ENCODE results near the gene CD248.

Gene CD248

GRCh38 chr11:66318600-66318970, 1.7 kb upstream of the CD248 start:
- DNase-seq (ENCODE audit: low read depth), result no peak
- TF ChIP-seq CTCF (IDR thresholded peaks at IDR 0.05; ENCODE audit: low read length, missing control alignments), result no peak
- no peak overlapping the region for H3K4me3 ChIP-seq (replicated peaks; ENCODE audit: low read depth, low read length)

- peak; percentile 96 for DNase-seq (ENCODE audit: low read depth)
- TF ChIP-seq CTCF (IDR thresholded peaks at IDR 0.05; ENCODE audit: low read length, missing control alignments), result no peak
- H3K4me3 ChIP-seq (replicated peaks; ENCODE audit: low read depth, low read length), result no peak overlapping the region
Observed at GRCh38 chr11:66317723-66318599, 1.1 kb upstream of the CD248 start.

GRCh38 chr11:66317322-66317722, 478 bp upstream of the CD248 start:
- H3K4me3 ChIP-seq (replicated peaks; ENCODE audit: low read depth, low read length), result peak overlapping the region; percentile 7
- no peak for TF ChIP-seq CTCF (IDR thresholded peaks at IDR 0.05; ENCODE audit: low read length, missing control alignments)
- DNase-seq (ENCODE audit: low read depth), result peak; percentile 78

DNA sequence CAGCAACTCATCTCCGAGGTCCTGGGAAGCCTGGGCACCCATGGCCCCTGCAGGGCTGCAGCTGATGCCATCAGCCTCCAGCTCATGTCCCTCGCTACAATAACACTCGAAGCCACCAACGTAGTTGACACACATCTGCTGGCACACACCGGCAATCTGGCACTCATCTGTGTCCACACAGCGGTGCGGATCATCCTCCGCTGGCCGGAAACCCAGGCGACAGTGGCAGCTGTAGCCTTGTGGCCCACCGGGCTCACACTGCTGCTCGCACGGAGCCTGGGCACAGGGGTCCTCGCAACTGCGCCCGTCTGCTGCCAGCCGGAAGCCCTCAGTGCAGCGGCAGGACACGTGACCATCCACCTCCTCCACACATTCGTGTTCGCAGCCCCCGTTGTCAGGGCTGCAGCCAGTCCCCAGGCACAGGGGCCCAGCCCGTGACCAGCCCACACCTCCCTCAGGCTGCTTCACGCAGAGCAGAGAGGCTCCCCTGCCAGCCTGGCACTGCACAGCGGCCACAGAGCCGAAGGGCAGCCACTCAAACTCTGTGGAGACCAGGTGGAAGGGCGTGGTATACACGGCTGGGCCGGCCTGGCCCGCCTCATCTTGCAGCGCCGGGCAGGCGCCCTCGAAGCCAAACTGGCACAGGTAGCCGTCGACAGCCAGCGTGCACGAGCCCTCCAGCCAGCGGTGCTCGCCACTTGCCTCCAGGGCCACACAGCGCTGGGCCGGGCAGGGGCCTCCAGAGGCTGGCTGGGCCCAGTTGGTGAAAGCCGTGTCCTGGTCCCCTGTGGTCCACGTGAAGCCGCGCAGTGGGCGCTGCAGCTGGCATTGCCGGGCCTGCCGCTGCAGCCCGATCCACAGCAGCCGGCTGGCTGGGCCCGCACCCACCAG, 678 bp downstream of the CD248 start:
- DNase-seq (ENCODE audit: low read depth), result no peak
- TF ChIP-seq CTCF (IDR thresholded peaks at IDR 0.05; ENCODE audit: low read length, missing control alignments), result no peak
- peak overlapping the region; percentile 60 for H3K4me3 ChIP-seq (replicated peaks; ENCODE audit: low read depth, low read length)

- no peak for DNase-seq (ENCODE audit: low read depth)
- H3K4me3 ChIP-seq (replicated peaks; ENCODE audit: low read depth, low read length), result peak overlapping the region; percentile 60
- TF ChIP-seq CTCF (IDR thresholded peaks at IDR 0.05; ENCODE audit: low read length, missing control alignments), result no peak
Observed at GRCh38 chr11:66315498-66315885, 1.4 kb downstream of the CD248 start.

GRCh38 chr11:66314561-66315497, 2.0 kb downstream of the CD248 start:
- H3K4me3 ChIP-seq (replicated peaks; ENCODE audit: low read depth, low read length), result peak overlapping the region; percentile 60
- DNase-seq (ENCODE audit: low read depth), result no peak
- TF ChIP-seq CTCF (IDR thresholded peaks at IDR 0.05; ENCODE audit: low read length, missing control alignments), result no peak

All from fibroblast of pulmonary artery (primary cell).